H9 (cell line): ENCODE data around the gene XXYLT1. TPM values are rescaled to one million over a fixed set of nuclear protein-coding genes. Genes with fewer than 3 reads are reported as not detected.
"Not testable (repeated sequence)": the region's sequence is repeated elsewhere in the genome, so short reads cannot be mapped to it uniquely, and the experiment has no call there.

Source experiments
- DNase-seq: peaks from one replicate; pipeline ENCODE4 v3.0.0-alpha.2; 2017
- H2AFZ ChIP-seq: one replicate; pipeline ENCODE4 v1.6.1; 2013; ENCODE audit warnings: mild to moderate bottlenecking, low read length, control low read depth, moderate library complexity
- H2AK5ac ChIP-seq: 2 replicates; pipeline ENCODE4 v1.6.1; 2013; ENCODE audit warnings: low read length, control low read depth, mixed read lengths; ENCODE audit not compliant: insufficient read length
- H2BK120ac ChIP-seq: one replicate; pipeline ENCODE4 v1.6.1; 2013; ENCODE audit warnings: low read depth, mild to moderate bottlenecking, low read length, control low read depth, inconsistent platforms; ENCODE audit not compliant: poor library complexity, severe bottlenecking
- H2BK12ac ChIP-seq: 2 replicates; pipeline ENCODE4 v1.6.1; 2013; ENCODE audit warnings: low read length, control low read depth, mixed read lengths, low read depth; ENCODE audit not compliant: insufficient read length
- H2BK15ac ChIP-seq: 2 replicates; pipeline ENCODE4 v1.6.1; 2013; ENCODE audit warnings: low read depth, low read length, control low read depth
- H2BK20ac ChIP-seq: one replicate; pipeline ENCODE4 v1.6.1; 2013; ENCODE audit warnings: low read depth, mild to moderate bottlenecking, low read length, control low read depth, inconsistent platforms; ENCODE audit not compliant: poor library complexity, severe bottlenecking
- H2BK5ac ChIP-seq: 2 replicates; pipeline ENCODE4 v1.6.1; 2013; ENCODE audit warnings: low read length, control low read depth, mixed read lengths; ENCODE audit not compliant: insufficient read length
- H3K14ac ChIP-seq: 2 replicates; pipeline ENCODE4 v1.6.1; 2013; ENCODE audit warnings: low read length, control low read depth; ENCODE audit not compliant: insufficient read depth
- H3K18ac ChIP-seq: 2 replicates; pipeline ENCODE4 v1.6.1; 2013; ENCODE audit warnings: low read depth, mild to moderate bottlenecking, mixed read lengths, low read length, control low read depth; ENCODE audit not compliant: insufficient read length
- H3K23ac ChIP-seq: 2 replicates; pipeline ENCODE4 v1.6.1; 2013; ENCODE audit warnings: low read length, control low read depth, mixed read lengths, low read depth; ENCODE audit not compliant: insufficient read length
- H3K23me2 ChIP-seq: 2 replicates; pipeline ENCODE4 v1.6.1; 2013; ENCODE audit warnings: low read depth, mild to moderate bottlenecking, mixed read lengths, low read length, control low read depth; ENCODE audit not compliant: insufficient read length, poor library complexity, severe bottlenecking
- H3K27ac ChIP-seq: 2 replicates; pipeline ENCODE4 v1.5.1; 2013; ENCODE audit warnings: low read length, control low read depth, mixed read lengths, low read depth; ENCODE audit not compliant: insufficient read length
- H3K27me3 ChIP-seq: 2 replicates; pipeline ENCODE4 v1.6.1; 2013; ENCODE audit warnings: low read length, control low read depth, inconsistent platforms; ENCODE audit not compliant: insufficient read depth
- H3K4ac ChIP-seq: 2 replicates; pipeline ENCODE4 v1.6.1; 2013; ENCODE audit warnings: low read depth, mild to moderate bottlenecking, control low read depth, inconsistent platforms, low read length, moderate library complexity
- H3K4me1 ChIP-seq: 2 replicates; pipeline ENCODE4 v1.6.1; 2013; ENCODE audit warnings: low read length, control low read depth, inconsistent platforms; ENCODE audit not compliant: insufficient read depth
- H3K4me2 ChIP-seq: 2 replicates; pipeline ENCODE4 v1.6.1; 2013; ENCODE audit warnings: low read length, control low read depth, mixed read lengths; ENCODE audit not compliant: insufficient read length, insufficient read depth
- H3K56ac ChIP-seq: 2 replicates; pipeline ENCODE4 v1.6.1; 2013; ENCODE audit warnings: low read depth, mild to moderate bottlenecking, mixed read lengths, low read length, control low read depth; ENCODE audit not compliant: insufficient read length
- H3K79me1 ChIP-seq: 2 replicates; pipeline ENCODE4 v1.6.1; 2013; ENCODE audit warnings: low read depth, mild to moderate bottlenecking, moderate library complexity, low read length, control low read depth, inconsistent platforms; ENCODE audit not compliant: insufficient read depth, poor library complexity, severe bottlenecking
- H3K79me2 ChIP-seq: 2 replicates; pipeline ENCODE4 v1.6.1; 2013; ENCODE audit warnings: low read length, control low read depth, inconsistent platforms; ENCODE audit not compliant: insufficient read depth
- H3K9ac ChIP-seq: 2 replicates; pipeline ENCODE4 v1.6.1; 2013; ENCODE audit warnings: low read length, control low read depth, mixed read lengths; ENCODE audit not compliant: insufficient read length; ENCODE audit errors: extremely low read depth
- H3K9me3 ChIP-seq: one replicate; pipeline ENCODE4 v1.6.1; 2013; ENCODE audit warnings: low read depth, low read length, inconsistent platforms; ENCODE audit not compliant: control insufficient read depth
- H3T11ph ChIP-seq: one replicate; pipeline ENCODE4 v1.6.1; 2013; ENCODE audit warnings: mild to moderate bottlenecking, low read length, control low read depth, inconsistent platforms
- H4K20me1 ChIP-seq: one replicate; pipeline ENCODE4 v1.6.1; 2013; ENCODE audit not compliant: control insufficient read depth, insufficient read length, insufficient read depth
- H4K5ac ChIP-seq: 2 replicates; pipeline ENCODE4 v1.6.1; 2013; ENCODE audit warnings: low read depth, mild to moderate bottlenecking, mixed read lengths, low read length, control low read depth; ENCODE audit not compliant: insufficient read length
- H4K8ac ChIP-seq: replicated peaks from 2 replicates; pipeline ENCODE4 v1.6.1; 2013; ENCODE audit warnings: low read length, control low read depth, mixed read lengths, low read depth; ENCODE audit not compliant: insufficient read length
- H4K91ac ChIP-seq: 2 replicates; pipeline ENCODE4 v1.6.1; 2013; ENCODE audit warnings: low read depth, mild to moderate bottlenecking, moderate library complexity, mixed read lengths, low read length, control low read depth; ENCODE audit not compliant: insufficient read length
- H3K27ac Mint-ChIP-seq, 3 experiments: 2 replicates in 2 of 3; 3 replicates in 1 of 3; pipeline ENCODE4 v1.8.0; 2020 to 2021; ENCODE audit warnings: mixed read lengths in 3 of 3, mild to moderate bottlenecking in 1 of 3, moderate library complexity in 1 of 3
- H3K27me3 Mint-ChIP-seq: 2 replicates; pipeline ENCODE4 v1.8.0; 2021; ENCODE audit warnings: low read depth, mild to moderate bottlenecking, moderate library complexity, mixed read lengths
- H3K36me3 Mint-ChIP-seq, 3 experiments: 2 replicates in 2 of 3; 3 replicates in 1 of 3; pipeline ENCODE4 v1.8.0; 2020 to 2021; ENCODE audit warnings: low read depth in 3 of 3, mixed read lengths in 3 of 3; ENCODE audit not compliant: insufficient read depth in 1 of 3
- H3K4me1 Mint-ChIP-seq, 2 experiments: 2 replicates each; pipeline ENCODE4 v1.8.0; 2020; ENCODE audit warnings: mixed read lengths in 2 of 2
- H3K4me3 Mint-ChIP-seq, 2 experiments: 2 replicates in 1 of 2; 3 replicates in 1 of 2; pipeline ENCODE4 v1.8.0; 2020 to 2021; ENCODE audit warnings: mild to moderate bottlenecking in 2 of 2, mixed read lengths in 2 of 2, moderate library complexity in 1 of 2
- H3K9me3 Mint-ChIP-seq, 2 experiments: 2 replicates in 1 of 2; 3 replicates in 1 of 2; pipeline ENCODE4 v1.8.0; 2020; ENCODE audit warnings: mild to moderate bottlenecking in 2 of 2, mixed read lengths in 2 of 2, moderate library complexity in 1 of 2
- CTCF ChIP-seq: fragments of 200-600 bp; sonication (generic); conservative IDR thresholded peaks from 3 replicates; pipeline ENCODE4 v1.8.0; 2021; ENCODE audit warnings: antibody characterized with exemption, mild to moderate bottlenecking
- WGBS: extraction: QIAGEN DNeasy Blood & Tissue Kit; methylation state at CpG from one replicate; pipeline ENCODE4 v1.1.7; 2013; ENCODE audit warnings: missing lambda C conversion rate, low lambda C conversion rate, mixed read lengths; ENCODE audit not compliant: insufficient read length; ENCODE audit errors: extremely low coverage; 5-methylcytosine and 5-hydroxymethylcytosine counted together
- total RNA-seq: library from RNA; stranded (reverse); gene quantifications from 2 replicates; pipeline ENCODE4 v1.2.1, GENCODE V29; 2021

The XXYLT1 gene
- total RNA-seq, 1 experiment from 2014 or later: 22.7 TPM

- H4K5ac ChIP-seq: no peak overlapping the region
- Mint-ChIP-seq H3K36me3 (peaks cover 0 to 41% (median 32%) of the 10 kb centered on the region in 3 experiments; a peak in 5 of 7 replicates), H3K27me3 (no peaks in the 10 kb centered on the region), H3K4me3 (no peak overlapping the region), H3K9me3 (no peaks in the 10 kb centered on the region), H3K27ac (no peak overlapping the region), H3K4me1 (no peaks in the 10 kb centered on the region)
- no peak overlapping the region for H3K14ac ChIP-seq
- H3K23me2 ChIP-seq: no peaks in the 10 kb centered on the region
- H3T11ph ChIP-seq: no peak overlapping the region
- H2BK12ac ChIP-seq: no peak overlapping the region
- H2AFZ ChIP-seq: no peak overlapping the region
- no peak overlapping the region for H3K4me2 ChIP-seq
- H4K20me1 ChIP-seq: no peaks in the 10 kb centered on the region
- H3K4me1 ChIP-seq: no peaks in the 10 kb centered on the region
- H3K4ac ChIP-seq: no peak overlapping the region
- no peak overlapping the region for H3K9ac ChIP-seq
- whole genome bisulfite sequencing: no CpG with 5 or more reads among the region's 1 CpG
- H3K23ac ChIP-seq: no peak overlapping the region
- no peak overlapping the region for H4K8ac ChIP-seq
- no peak for DNase-seq
- no peak for TF ChIP-seq CTCF
- H3K56ac ChIP-seq: no peak overlapping the region
- H4K91ac ChIP-seq: no peak overlapping the region
- no peaks in the 10 kb centered on the region for H3K9me3 ChIP-seq
- no peaks in the 10 kb centered on the region for H3K79me1 ChIP-seq
- H2AK5ac ChIP-seq: no peak overlapping the region
- no peak overlapping the region for H3K18ac ChIP-seq
- no peak overlapping the region for H2BK15ac ChIP-seq
- no peaks in the 10 kb centered on the region for H3K79me2 ChIP-seq
- no peak overlapping the region for H2BK5ac ChIP-seq
- H3K27ac ChIP-seq: no peak overlapping the region
- H3K27me3 ChIP-seq: no peaks in the 10 kb centered on the region
- no peak overlapping the region for H2BK120ac ChIP-seq
- no peak overlapping the region for H2BK20ac ChIP-seq
These were observed 20.2 kb upstream of the XXYLT1 start for GRCh38 chr3:195291121-195291520.

- not testable (repeated sequence) for H2AFZ ChIP-seq, H3K23me2 ChIP-seq, H3K27me3 ChIP-seq, H2BK15ac ChIP-seq, H4K91ac ChIP-seq, H3K18ac ChIP-seq, H3K4me3 Mint-ChIP-seq, H3K4me1 Mint-ChIP-seq, H3K4me1 ChIP-seq, H3K9me3 ChIP-seq, H3K23ac ChIP-seq, H3K79me2 ChIP-seq, H2AK5ac ChIP-seq, H2BK5ac ChIP-seq, H3K27ac Mint-ChIP-seq, H4K5ac ChIP-seq, H3K27me3 Mint-ChIP-seq, H3K9ac ChIP-seq, H3K9me3 Mint-ChIP-seq, H2BK12ac ChIP-seq, DNase-seq, H3K14ac ChIP-seq, H3K27ac ChIP-seq, H3K4ac ChIP-seq, H4K20me1 ChIP-seq, H3K4me2 ChIP-seq, H3T11ph ChIP-seq, H3K56ac ChIP-seq, H3K79me1 ChIP-seq, H2BK20ac ChIP-seq, H4K8ac ChIP-seq, H2BK120ac ChIP-seq
- peaks cover 0 to 41% (median 32%) of the 10 kb centered on the region in 3 experiments; a peak in 5 of 7 replicates for H3K36me3 Mint-ChIP-seq
- no CpG with 5 or more reads among the region's 5 CpGs for WGBS
These were observed 19.7 kb upstream of the XXYLT1 start for GRCh38 chr3:195290643-195291042.
